H1 (cell line): ENCODE data around the gene BLOC1S4. TPM values are rescaled to one million over a fixed set of nuclear protein-coding genes. Genes with fewer than 3 reads are reported as not detected.

ENCODE experiments used
- CTCF ChIA-PET: fragments of 300-600 bp; sonication (Branson Sonifier 250); formaldehyde crosslinking; loops from one replicate; lab custom pipeline; 2021; ENCODE audit not compliant: partially characterized antibody; lab: Charles Lee
- POLR2A ChIA-PET: fragments of 300-600 bp; sonication (Branson Sonifier 250); formaldehyde crosslinking; loops from one replicate; lab custom pipeline; 2021; ENCODE audit warnings: inconsistent platforms; ENCODE audit not compliant: partially characterized antibody; lab: Charles Lee
- DNase-seq, 2 experiments: peaks; one replicate each; pipeline versions ENCODE4 v3.0.0 to v3.0.0-alpha.2; 2010 to 2022; ENCODE audit warnings: low spot score in 2 of 2, low read depth in 1 of 2, mixed read lengths in 1 of 2
- FAIRE-seq: peaks from 2 replicates; lab custom pipeline; 2011; peaks lifted over from hg19 to GRCh38; lab: Jason Lieb, UNC
- H2AFZ ChIP-seq: 2 replicates; pipeline ENCODE4 v1.8.1; 2012; ENCODE audit warnings: low read length, inconsistent platforms
- H2AK5ac ChIP-seq: 2 replicates; pipeline ENCODE4 v1.6.1; 2013; ENCODE audit warnings: low read depth, low read length
- H2BK120ac ChIP-seq: replicated peaks from 2 replicates; pipeline ENCODE3; 2013; ENCODE audit warnings: low read depth, low read length, inconsistent platforms
- H2BK12ac ChIP-seq: 2 replicates; pipeline ENCODE4 v1.6.1; 2013; ENCODE audit warnings: low read depth, low read length
- H2BK15ac ChIP-seq: 2 replicates; pipeline ENCODE4 v1.6.1; 2013; ENCODE audit warnings: low read length
- H2BK20ac ChIP-seq: 2 replicates; pipeline ENCODE4 v1.6.1; 2013; ENCODE audit warnings: low read length
- H2BK5ac ChIP-seq: 2 replicates; pipeline ENCODE4 v1.6.1; 2013; ENCODE audit warnings: low read depth, low read length
- H3K14ac ChIP-seq: 2 replicates; pipeline ENCODE4 v1.6.1; 2013; ENCODE audit warnings: inconsistent platforms; ENCODE audit not compliant: insufficient read length
- H3K18ac ChIP-seq: 2 replicates; pipeline ENCODE4 v1.6.1; 2013; ENCODE audit warnings: low read length; ENCODE audit errors: extremely low read depth
- H3K23ac ChIP-seq: 2 replicates; pipeline ENCODE4 v1.6.1; 2013; ENCODE audit warnings: inconsistent platforms; ENCODE audit not compliant: insufficient read length
- H3K23me2 ChIP-seq: 2 replicates; pipeline ENCODE4 v1.6.1; 2013; ENCODE audit warnings: low read depth, low read length
- H3K27ac ChIP-seq: 2 replicates; pipeline ENCODE4 v1.6.1; 2011; ENCODE audit warnings: low read depth, low read length, inconsistent platforms
- H3K27me3 ChIP-seq, 4 experiments: replicated peaks in 1 of 4; 1 replicate in 1 of 4; 2 replicates in 3 of 4; pipeline versions ENCODE4 v1.6.1 to v1.8.1; 2011 to 2013; ENCODE audit warnings: low read length in 3 of 4, mild to moderate bottlenecking in 3 of 4, inconsistent platforms in 2 of 4, mixed read lengths in 2 of 4, moderate library complexity in 1 of 4; ENCODE audit not compliant: control insufficient read depth in 3 of 4, insufficient read depth in 3 of 4; ENCODE audit errors: extremely low read depth in 1 of 4
- H3K36me3 ChIP-seq, 4 experiments: 2 replicates each; pipeline versions ENCODE4 v1.6.1 to v1.8.1; 2011 to 2013; ENCODE audit warnings: mild to moderate bottlenecking in 4 of 4, low read length in 3 of 4, moderate library complexity in 2 of 4, control low read depth in 1 of 4, inconsistent platforms in 1 of 4; ENCODE audit not compliant: insufficient read depth in 4 of 4, control insufficient read depth in 2 of 4
- H3K4ac ChIP-seq: replicated peaks from 2 replicates; pipeline ENCODE3; 2013; ENCODE audit warnings: low read length, low read depth, mixed read lengths, inconsistent platforms; ENCODE audit not compliant: insufficient read length
- H3K4me1 ChIP-seq, 4 experiments: replicated peaks in 1 of 4; 1 replicate in 1 of 4; 2 replicates in 3 of 4; pipeline versions ENCODE4 v1.6.1 to v1.8.1; 2011 to 2013; ENCODE audit warnings: low read length in 3 of 4, inconsistent platforms in 2 of 4, mixed read lengths in 1 of 4; ENCODE audit not compliant: insufficient read depth in 4 of 4, control insufficient read depth in 3 of 4
- H3K4me2 ChIP-seq, 2 experiments: 2 replicates each; pipeline versions ENCODE4 v1.6.1 to v1.8.1; 2011 to 2013; ENCODE audit warnings: low read depth in 2 of 2, low read length in 2 of 2, control low read depth in 1 of 2, inconsistent platforms in 1 of 2, mild to moderate bottlenecking in 1 of 2; ENCODE audit not compliant: insufficient read depth in 1 of 2
- H3K4me3 ChIP-seq, 4 experiments: fragments of 200-600, 300-600 bp in 1 of 4; sonication (generic), shearing (Covaris generic), sonication (Bioruptor Twin) in 1 of 4; 2 replicates each; pipeline versions ENCODE4 v1.5.1 to v1.8.1; 2011 to 2016; ENCODE audit warnings: low read length in 4 of 4, low read depth in 3 of 4, control low read depth in 2 of 4, inconsistent platforms in 2 of 4, mild to moderate bottlenecking in 2 of 4, mixed read lengths in 1 of 4, moderate library complexity in 1 of 4; ENCODE audit not compliant: insufficient read depth in 2 of 4; ENCODE audit errors: extremely low read depth in 1 of 4
- H3K56ac ChIP-seq: replicated peaks from 2 replicates; pipeline ENCODE3; 2013; ENCODE audit warnings: low read depth, mild to moderate bottlenecking, mixed read lengths, low read length, inconsistent platforms; ENCODE audit not compliant: insufficient read length
- H3K79me1 ChIP-seq: 2 replicates; pipeline ENCODE4 v1.6.1; 2013; ENCODE audit warnings: low read depth, low read length, control low read depth
- H3K79me2 ChIP-seq, 2 experiments: 2 replicates each; pipeline versions ENCODE4 v1.6.1 to v1.8.1; 2012 to 2013; ENCODE audit warnings: low read length in 2 of 2, mild to moderate bottlenecking in 2 of 2, inconsistent platforms in 1 of 2; ENCODE audit not compliant: insufficient read depth in 2 of 2, control insufficient read depth in 1 of 2
- H3K9ac ChIP-seq, 4 experiments: replicated peaks in 1 of 4; 1 replicate in 1 of 4; 2 replicates in 3 of 4; pipeline versions ENCODE4 v1.6.1 to v1.8.1; 2011 to 2013; ENCODE audit warnings: low read depth in 3 of 4, low read length in 3 of 4, control low read depth in 2 of 4, mild to moderate bottlenecking in 2 of 4, moderate library complexity in 2 of 4, inconsistent platforms in 1 of 4; ENCODE audit errors: extremely low read depth in 1 of 4
- H3K9me3 ChIP-seq, 2 experiments: 2 replicates each; pipeline versions ENCODE4 v1.6.1 to v1.8.1; 2012 to 2013; ENCODE audit warnings: mild to moderate bottlenecking in 2 of 2, moderate library complexity in 2 of 2, control low read depth in 1 of 2, inconsistent platforms in 1 of 2, low read depth in 1 of 2, low read length in 1 of 2, mixed read lengths in 1 of 2; ENCODE audit not compliant: insufficient read depth in 2 of 2
- H4K20me1 ChIP-seq, 2 experiments: replicated peaks in 1 of 2; 2 replicates each; pipeline versions ENCODE3 to v1.8.1; 2011 to 2013; ENCODE audit warnings: inconsistent platforms in 2 of 2, low read length in 2 of 2, mild to moderate bottlenecking in 1 of 2; ENCODE audit not compliant: insufficient read depth in 2 of 2, control insufficient read depth in 1 of 2
- H4K5ac ChIP-seq: 2 replicates; pipeline ENCODE4 v1.6.1; 2013; ENCODE audit warnings: low read length, low read depth, mixed read lengths, inconsistent platforms; ENCODE audit not compliant: insufficient read length
- H4K8ac ChIP-seq: 2 replicates; pipeline ENCODE4 v1.8.0; 2013; ENCODE audit warnings: mild to moderate bottlenecking, moderate library complexity, low read length, inconsistent platforms; ENCODE audit not compliant: insufficient read depth; ENCODE audit errors: extremely low read depth
- H4K91ac ChIP-seq: replicated peaks from 2 replicates; pipeline ENCODE3; 2013; ENCODE audit warnings: low read length, mixed read lengths, inconsistent platforms; ENCODE audit not compliant: insufficient read length
- BACH1 ChIP-seq: IDR thresholded peaks from 2 replicates; pipeline ENCODE4 v1.6.1; 2012; ENCODE audit warnings: low read length, improper control_type of control experiment
- CBX8 ChIP-seq: fragments of 300-800, 300-1000 bp; sonication (generic); IDR thresholded peaks from 2 replicates; pipeline ENCODE4 v1.7.1; 2016; ENCODE audit warnings: low read depth, low read length, borderline replicate concordance
- CTBP2 ChIP-seq: IDR thresholded peaks from 2 replicates; pipeline ENCODE4 v1.7.0; 2011; ENCODE audit warnings: borderline replicate concordance, mild to moderate bottlenecking, moderate library complexity, mixed read lengths, low read length; ENCODE audit not compliant: insufficient read depth, insufficient read length
- GABPA ChIP-seq: IDR thresholded peaks from 2 replicates; pipeline ENCODE4 v1.6.1; 2011; ENCODE audit warnings: mild to moderate bottlenecking, low read length, moderate library complexity, borderline replicate concordance; ENCODE audit not compliant: insufficient read depth
- WGBS, 2 experiments: shearing (Covaris generic) in 1 of 2; methylation state at CpG; one replicate each; pipeline versions ENCODE4 v1.1.6 to v1.1.7; 2013 to 2015; ENCODE audit warnings: low lambda C conversion rate in 2 of 2, mixed read lengths in 2 of 2, inconsistent platforms in 1 of 2, low coverage in 1 of 2, missing lambda C conversion rate in 1 of 2; ENCODE audit not compliant: insufficient replicate concordance in 2 of 2, insufficient coverage in 1 of 2, insufficient read length in 1 of 2; ENCODE audit errors: extremely low coverage in 1 of 2, missing lambda C conversion rate in 1 of 2; 5-methylcytosine and 5-hydroxymethylcytosine counted together
- polyA plus RNA-seq, 7 experiments: library from polyadenylated mRNA; depleted of rRNA in 3 of 7; stranded (reverse) in 5 of 7; unstranded in 2 of 7; fragments of >200 nt in 5 of 7; fragments of 200-250 nt in 2 of 7; gene quantifications; 1 replicate in 5 of 7; 2 replicates in 1 of 7; 4 replicates in 1 of 7; pipeline versions ENCODE4 v1.2.1 to v1.2.3, GENCODE V29; 2011 to 2013; ENCODE audit warnings: missing spikeins in 2 of 7, mixed read lengths in 2 of 7
- total RNA-seq: library from RNA; stranded (reverse); fragmentation: NEBNext Ultra II Directional; extraction: Animal tissue kit (Norgen Biotek cat#: 25700); gene quantifications from 2 replicates; pipeline ENCODE4 v1.2.1, GENCODE V29; 2021

The BLOC1S4 gene
- total and polyA plus RNA-seq, 2 of the 8 experiments (the other 6 are each of a cell fraction or from before 2014, with no cell fraction given): 19.1 to 27.8 TPM

DNA sequence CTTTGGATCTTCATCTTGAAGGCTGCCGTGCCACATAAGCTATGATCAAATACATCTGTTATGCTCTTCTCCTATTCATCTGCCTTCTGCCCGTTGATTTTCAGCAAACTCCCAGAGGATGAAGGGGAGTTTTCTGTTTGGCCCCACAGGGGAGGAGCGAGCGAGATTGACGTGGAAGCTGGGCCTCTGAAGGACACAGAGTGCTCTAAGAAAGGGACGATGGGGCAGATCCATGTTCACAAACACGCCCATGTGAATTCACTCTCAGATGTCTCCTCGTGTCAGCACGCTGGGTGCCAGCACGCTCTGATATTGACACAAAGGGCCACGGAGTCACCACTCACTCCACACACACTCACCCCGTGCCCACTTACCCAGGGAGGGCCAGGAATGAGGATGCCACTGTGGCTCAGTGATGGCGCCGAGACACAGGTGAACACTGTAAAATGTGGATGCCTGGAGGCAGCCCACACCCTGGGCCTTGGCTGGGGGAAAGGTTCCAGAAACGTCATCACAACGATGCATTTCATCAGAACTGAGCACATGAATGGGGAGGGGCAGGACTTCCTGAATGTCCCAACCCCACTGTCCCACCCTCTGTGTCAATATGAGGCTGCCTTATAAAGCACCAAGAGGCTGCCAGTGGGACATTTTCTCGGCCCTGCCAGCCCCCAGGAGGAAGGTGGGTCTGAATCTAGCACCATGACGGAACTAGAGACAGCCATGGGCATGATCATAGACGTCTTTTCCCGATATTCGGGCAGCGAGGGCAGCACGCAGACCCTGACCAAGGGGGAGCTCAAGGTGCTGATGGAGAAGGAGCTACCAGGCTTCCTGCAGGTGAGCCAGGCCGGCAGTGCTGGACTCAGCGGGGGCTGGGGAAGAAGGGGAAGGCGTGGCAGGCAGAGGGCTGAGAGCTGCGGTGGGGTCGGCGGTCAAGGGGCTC is 22.5 kb upstream of the BLOC1S4 start, which contains the start of gene S100P:
S100P (plus strand) TSS at position 648 of the 946 bp plus-strand sequence; CDS start at position 703, 55 bp downstream.
- H3K18ac ChIP-seq: no peak within 1 kb of the TSS
- no peak within 1 kb of the TSS for H3K27ac ChIP-seq
- H3K4ac ChIP-seq: no peak within 1 kb of the TSS
- no peak within 1 kb of the TSS for H4K91ac ChIP-seq
- H2BK12ac ChIP-seq: 0 out of 2 replicates have a peak within 1 kb of the TSS, but pooled peaks have one; percentile 27
- H3K4me2 ChIP-seq: no peak within 1 kb of the TSS
- POLR2A ChIA-PET: interaction anchor here (1.2 kb wide), 1 partner anchor 8 kb away, joined by 4 read pairs; no protein-coding TSS in a partner anchor
- H3K23ac ChIP-seq: no peak within 1 kb of the TSS
- 91% methylated on average over 29 of the region's 29 CpGs; no CpG with 5 or more reads in 1 of the 2 experiments for WGBS, 2 experiments
- peaks cover 4% of the 10 kb centered on the region for H3K79me1 ChIP-seq
- no peak within 1 kb of the TSS; a peak in 1 of 7 replicates for H3K9ac ChIP-seq
- H4K20me1 ChIP-seq: peaks cover 0 to 2% of the 10 kb centered on the region in 2 experiments
- H2AFZ ChIP-seq: no peak within 1 kb of the TSS
- DNase-seq (no peak), FAIRE-seq (no peak)
- peak within 1 kb of the TSS; percentile 43; the same call in 1 of the 2 replicates for H4K8ac ChIP-seq
- no peak within 1 kb of the TSS for H3K4me3 ChIP-seq
- no peak within 1 kb of the TSS for H3K14ac ChIP-seq
- H4K5ac ChIP-seq: no peak within 1 kb of the TSS
- no peak within 1 kb of the TSS for H2BK20ac ChIP-seq
- H3K23me2 ChIP-seq: no peaks in the 10 kb centered on the region; the same call in 1 of the 2 replicates
- no peak within 1 kb of the TSS for H2AK5ac ChIP-seq
- H3K56ac ChIP-seq: no peak within 1 kb of the TSS
- TF ChIP-seq CBX8 (no peak), CTBP2 (no peak), GABPA (no peak), BACH1 (no peak)
- peak within 1 kb of the TSS; percentile 16; the same call in 1 of the 2 replicates for H2BK15ac ChIP-seq
- no peaks in the 10 kb centered on the region for H3K27me3 ChIP-seq
- CTCF ChIA-PET: interaction anchor here (0.7 to 6.6 kb wide), 10 partner anchors 7 to 378 kb away, joined by 3 to 59 read pairs (median 5); partner anchors contain the start of gene MRFAP1L1
- H2BK120ac ChIP-seq: no peak within 1 kb of the TSS
- no peaks in the 10 kb centered on the region for H3K9me3 ChIP-seq
- H3K4me1 ChIP-seq: peaks cover 0 to 19% (median 16%) of the 10 kb centered on the region in 4 experiments; a peak in 6 of 7 replicates
- no peak within 1 kb of the TSS; the same call in 1 of the 2 replicates for H2BK5ac ChIP-seq
- H3K79me2 ChIP-seq: no peaks in the 10 kb centered on the region
- H3K36me3 ChIP-seq: no peaks in the 10 kb centered on the region
